ENCODE data around the gene TBL2.
A peak's percentile ranks its signal among the peaks of the same experiment; 100 is the strongest.
"Not testable (repeated sequence)": the region's sequence is repeated elsewhere in the genome, so short reads cannot be mapped to it uniquely, and the experiment has no call there.

Gene TBL2

DNA sequence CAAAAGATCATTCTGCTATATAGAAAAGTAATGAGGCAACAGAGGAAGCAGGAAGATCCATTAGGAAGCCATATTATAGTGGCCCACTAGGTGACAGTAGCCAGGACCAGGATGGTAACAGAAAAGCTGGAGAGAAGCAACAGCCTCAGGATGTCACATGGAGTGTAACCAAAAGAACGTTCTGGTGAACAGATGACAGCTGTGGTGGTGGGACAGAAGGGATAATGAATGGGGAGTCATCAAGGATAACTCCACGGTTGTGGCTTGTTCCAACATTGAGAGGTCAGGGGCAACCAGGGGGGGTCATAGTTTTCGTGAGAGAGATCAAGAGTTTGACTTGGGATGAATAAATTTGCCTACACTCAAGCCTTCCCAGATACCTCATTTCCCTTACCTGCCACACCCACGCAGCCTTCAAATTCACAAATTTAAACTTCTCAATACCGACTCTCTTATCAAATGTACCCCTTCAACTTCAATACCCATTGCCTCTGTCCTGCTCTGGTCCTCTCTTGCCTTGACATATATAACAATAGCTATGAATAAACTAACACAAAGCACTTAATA is 9.3 kb downstream of the TBL2 start:
- DNase-seq: no peak

DNA sequence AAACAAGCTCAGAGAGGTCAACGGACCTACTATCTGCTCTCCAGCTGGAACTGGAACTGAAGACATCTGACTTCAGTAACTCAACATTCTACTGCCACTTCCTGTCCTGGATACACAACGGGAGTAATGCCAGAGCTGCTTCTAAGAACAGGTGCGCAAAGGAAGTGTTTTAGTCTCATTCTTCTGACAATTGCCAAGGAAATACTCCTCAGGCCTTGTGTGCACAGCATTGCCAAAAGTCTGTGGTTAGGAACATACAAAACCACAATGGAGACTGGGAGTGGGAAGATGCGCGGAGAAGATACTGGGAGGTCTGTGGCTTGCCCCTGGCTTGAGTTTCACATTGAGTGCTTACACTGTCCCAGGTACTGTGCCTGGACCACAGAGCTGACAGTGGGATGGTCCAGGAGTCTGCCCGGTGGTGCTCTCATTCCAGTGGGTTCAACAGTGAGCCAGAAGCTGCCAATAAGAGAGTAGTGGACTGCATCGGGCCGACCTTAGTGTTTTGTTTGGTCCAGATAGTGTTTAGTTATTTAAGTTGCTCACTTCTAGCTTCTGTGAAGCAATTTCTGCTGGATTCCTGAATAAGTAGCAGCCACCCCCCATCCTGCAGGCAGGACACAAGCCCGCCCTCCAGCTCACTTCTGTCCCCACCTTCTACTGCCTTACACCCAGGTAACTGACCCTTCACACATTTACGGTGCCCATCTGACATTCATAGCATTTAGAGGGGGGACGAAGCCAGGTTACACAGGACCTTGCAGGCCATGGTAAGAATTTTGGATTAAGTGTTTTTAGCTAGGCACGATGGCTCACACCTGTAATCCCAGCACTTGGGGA is 10.3 kb downstream of the TBL2 start:
- no peak for DNase-seq

DNA sequence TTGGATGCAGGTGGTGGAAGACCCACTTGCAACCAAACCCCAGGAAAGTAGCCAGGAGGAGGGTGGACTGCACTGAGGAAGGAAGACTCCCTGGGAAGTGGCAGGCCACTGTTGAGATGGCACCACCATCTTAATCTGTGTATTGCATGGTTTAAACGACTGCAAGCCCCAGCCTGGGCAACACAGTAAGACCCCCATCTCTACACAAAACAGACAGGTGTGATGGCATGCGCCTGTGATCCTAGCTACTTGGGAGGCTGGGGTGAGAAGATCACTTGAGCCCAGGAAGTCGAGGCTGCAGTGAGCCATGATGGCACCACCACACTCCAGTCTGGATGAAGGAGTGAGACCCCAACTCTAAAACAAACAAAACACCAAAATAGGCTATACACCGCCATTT is 11.2 kb downstream of the TBL2 start:
- no peak for DNase-seq

DNA sequence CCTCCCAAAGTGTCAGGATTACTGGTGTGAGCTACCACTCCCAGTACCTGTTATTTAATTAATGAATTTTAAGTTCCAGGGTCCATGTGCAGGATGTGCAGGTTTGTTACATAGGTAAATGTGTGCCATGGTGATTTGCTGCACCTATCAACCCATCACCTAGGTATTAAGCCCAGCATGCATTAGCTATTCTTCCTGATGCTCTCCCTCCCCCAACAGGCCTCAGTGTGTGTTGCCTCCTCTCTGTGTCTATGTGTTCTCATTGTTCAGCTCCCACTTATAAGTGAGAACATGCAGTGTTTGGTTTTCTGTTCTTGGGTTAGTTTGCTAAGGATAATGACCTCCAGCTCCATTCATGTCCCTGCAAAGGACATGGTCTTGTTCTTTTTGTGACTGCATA is 11.9 kb downstream of the TBL2 start:
- not testable (repeated sequence) for DNase-seq

DNA sequence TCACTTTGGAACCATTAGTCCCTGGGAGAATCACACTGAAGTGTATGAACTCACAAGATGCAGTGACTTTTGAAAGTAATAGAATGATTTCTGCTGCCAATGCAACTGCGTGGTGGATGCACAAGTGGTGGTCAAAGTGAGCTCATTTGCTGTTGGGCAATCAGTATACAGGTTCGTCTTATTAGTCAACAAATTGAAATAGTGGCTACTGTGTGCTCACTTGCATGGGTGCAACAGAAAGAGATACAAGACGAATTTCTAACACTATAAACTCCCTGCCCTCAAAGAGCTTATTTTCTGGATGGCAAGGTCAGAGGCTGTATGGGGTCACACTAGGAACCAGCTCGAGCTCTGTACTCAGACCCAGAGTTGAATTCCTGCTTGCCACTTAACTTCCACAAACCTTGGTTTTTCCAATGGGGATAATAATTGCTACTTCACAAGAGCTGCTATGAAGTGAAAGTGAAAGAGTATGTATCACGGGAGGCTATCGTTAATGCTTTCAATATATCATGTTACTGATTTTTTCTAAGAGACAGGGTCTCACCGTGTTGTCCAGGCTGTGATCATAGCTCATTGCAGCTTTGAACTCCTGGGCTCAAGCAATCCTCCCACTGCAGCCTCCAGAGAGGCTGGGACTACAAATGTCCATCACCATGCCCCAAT is 12.6 kb downstream of the TBL2 start:
- no peak for DNase-seq

DNA sequence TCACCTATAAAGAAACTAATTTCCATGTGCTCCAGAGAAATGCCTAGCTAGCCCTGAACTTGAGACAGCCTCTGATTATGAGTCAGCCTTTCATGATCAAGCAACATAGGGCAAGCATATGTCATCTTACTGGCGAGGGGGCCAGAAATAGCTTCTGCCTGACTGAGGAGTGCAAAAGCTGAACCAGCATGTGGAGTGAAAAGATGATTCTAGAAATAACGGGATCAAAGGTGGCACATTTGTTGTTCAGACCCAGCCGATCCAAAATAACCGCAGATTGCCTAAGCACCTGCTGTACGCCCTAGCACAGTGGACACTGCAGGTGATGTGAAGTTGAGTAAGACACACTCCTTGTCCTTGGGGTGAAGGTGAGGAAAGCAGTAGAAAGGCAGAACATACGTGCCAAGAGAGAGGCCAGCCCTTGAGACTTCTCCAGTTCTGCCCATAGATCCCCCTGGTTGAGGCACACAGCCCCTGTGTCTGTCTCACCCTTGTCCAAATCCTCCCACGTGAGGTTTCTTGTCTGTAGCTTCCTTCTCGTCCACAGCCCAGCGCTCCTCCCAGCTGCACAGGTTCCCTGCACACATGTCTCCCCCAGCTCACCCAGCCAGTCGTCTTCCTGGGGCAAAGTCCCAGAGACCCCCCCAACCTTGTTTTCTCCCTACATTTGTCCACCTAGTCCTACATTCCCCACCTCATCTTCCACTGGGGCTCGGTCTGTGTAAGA is 18.1 kb downstream of the TBL2 start:
- peak; percentile 70 for DNase-seq

DNA sequence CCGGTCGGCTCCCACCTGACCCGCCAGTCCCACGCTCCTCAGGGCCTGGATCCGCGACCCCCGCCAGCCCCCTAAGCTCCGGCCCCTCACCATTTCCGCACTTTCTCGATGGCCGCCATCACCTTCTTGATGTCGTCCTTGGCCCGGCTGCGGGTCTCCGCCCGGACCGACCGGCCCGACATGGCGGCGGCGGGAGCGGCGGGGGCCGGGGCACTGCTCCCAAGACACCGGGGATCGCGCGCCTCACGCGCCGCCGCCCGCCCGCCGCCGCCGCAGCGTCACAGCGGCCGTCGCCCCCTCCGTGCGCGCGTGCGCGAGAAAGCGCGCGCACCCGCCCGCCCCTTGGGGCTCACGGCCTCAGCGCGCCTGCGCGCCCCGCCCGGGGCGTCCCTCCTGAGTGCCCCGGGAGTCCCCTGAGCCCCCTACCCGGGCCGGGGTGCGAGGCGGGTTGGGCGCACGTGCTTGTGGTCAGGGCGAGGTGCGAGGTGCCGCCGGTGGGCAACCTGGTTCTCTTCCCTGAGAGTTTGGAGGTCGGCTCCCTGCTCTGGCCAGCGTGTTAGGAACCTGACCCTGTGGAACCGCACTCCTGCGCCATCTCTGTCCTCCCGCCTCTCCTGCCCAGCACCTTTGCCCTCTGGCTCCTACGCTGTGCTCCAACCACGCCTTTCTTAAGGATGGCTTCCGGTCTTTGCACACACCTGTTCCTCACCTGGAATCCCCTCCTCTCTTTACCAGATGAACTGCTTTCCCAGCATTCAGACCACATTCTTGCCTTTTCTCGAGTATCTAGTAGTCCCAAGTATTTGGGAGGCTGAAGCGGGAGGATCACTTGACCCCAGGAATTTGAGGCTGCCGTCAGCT is 20.8 kb downstream of the TBL2 start, which contains the start of gene BCL7B:
Gene BCL7B, minus strand, starts transcription at position 294 of the 861 bp plus-strand sequence. Its CDS starts 112 bp downstream, at position 182.
- no peak for DNase-seq

DNA sequence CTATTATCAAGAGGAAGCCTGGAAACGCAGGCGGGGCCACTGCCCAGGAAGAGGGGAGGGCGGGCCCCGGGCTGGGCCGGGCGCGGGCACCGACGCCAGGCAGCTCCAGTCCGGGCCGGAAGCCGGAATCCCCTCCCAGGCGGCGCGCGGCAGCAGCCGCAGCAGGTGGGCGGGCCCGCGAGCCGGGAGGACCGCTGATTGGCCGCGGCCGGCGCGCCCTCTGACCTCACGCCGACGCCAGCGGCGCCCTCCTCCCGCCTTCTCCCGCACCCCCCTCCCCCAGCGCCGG is 21.3 kb downstream of the TBL2 start:
- peak; percentile 84 for DNase-seq

DNA sequence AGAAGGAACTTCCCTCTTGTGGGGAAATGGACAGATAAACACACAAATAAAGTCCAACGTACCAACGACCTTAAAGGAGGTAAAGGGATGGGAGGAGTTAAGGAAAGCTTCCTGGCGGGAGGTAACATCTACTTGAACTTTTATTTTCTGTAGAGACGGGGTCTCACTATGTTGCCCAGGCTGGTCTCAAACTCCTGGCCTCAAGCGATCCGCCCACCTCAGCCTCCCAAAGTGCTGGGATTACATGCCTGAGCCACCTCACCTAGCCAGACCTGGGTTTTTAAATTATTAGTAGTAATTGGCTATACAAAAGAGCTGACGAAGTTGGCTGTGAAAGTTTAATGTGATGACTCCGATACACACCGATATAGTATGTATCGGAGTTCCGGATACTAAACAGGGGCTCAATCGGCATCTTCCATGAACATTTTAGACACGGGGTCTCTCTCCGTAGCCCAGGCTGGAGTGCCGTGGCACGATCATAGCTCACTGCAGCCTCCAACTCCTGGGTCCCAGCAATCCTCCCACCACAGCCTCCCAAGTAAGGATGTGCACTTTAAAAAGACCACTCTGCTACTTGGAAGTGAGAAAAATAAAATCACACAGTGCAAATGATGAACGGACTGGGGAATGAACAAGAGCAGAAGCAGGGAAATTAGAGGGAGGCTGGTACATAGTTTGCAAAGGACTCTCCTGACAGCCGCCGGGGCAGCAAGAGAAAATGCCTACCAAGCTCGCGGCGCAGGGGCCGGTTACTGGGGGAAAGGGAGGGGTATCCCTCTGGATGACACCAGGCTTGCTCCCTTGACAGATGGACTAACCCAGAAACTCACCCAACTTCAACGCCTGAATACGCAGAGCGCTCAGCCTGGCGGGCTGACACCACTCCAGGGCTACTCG is 21.9 kb downstream of the TBL2 start:
- DNase-seq: no peak

DNA sequence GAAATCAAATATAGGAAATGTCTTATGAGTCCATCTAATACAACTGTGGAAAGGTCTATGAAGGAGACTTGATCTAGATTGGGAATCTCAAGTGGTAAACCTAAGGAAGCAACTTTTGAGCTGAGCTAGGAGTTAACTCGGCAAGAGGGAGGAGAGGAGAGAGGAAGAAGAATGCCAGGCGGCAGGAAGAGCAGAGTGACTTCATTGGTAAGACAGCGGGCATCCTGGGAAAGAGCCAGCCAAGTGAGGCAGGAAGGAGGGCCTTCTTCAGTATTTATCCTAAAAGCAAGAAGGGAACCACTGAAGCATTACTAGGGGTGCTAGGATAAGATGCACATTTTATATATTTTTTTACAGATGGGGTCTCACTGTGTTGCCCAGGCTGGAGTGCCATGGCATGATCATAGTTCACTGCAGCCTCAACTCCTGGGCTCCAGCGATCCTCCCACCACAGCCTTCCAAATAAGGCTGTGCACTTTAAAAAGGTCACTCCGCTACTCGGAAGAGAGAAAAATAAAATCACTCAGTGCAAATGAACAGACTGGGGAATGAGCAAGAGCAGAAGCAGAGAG is 22.9 kb downstream of the TBL2 start:
- no peak for DNase-seq

DNA sequence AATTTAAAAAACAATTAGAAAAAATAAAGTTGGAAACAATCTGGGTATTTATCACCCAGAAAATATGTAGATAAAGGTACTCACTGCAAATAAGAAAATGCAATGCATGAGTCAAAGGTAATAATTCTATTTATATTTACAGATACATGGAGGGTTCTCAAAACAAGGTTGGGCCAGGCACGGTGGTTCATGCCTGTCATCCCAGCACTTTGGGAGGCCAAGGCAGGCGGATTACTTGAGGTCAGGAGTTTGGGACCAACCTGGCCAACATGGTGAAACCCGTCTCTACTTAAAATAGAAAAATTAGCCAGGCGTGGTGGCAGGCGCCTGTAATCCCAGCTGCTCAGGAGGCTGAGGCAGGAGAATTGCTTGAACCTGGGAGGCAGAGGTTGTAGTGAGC is 28.3 kb downstream of the TBL2 start:
- DNase-seq: not testable (repeated sequence)

DNA sequence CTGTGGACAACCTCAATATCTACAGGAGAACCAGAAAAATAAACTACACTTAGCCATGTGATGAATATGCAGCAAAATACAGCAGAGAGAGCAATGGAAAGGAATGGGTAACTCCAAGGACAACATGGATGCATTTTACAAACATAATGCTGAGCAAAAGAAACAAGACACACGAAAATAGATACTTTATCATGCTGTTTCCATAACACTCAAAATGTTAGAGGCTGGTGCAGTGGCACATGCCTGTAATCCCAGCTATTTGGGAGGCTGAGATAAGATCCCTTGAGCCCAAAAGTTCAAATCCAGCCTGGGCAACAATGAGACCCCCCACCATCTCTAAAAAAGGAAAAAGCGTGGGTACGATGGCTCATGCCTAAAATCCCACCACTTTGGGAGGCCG is 29.2 kb downstream of the TBL2 start:
- no peak for DNase-seq

DNA sequence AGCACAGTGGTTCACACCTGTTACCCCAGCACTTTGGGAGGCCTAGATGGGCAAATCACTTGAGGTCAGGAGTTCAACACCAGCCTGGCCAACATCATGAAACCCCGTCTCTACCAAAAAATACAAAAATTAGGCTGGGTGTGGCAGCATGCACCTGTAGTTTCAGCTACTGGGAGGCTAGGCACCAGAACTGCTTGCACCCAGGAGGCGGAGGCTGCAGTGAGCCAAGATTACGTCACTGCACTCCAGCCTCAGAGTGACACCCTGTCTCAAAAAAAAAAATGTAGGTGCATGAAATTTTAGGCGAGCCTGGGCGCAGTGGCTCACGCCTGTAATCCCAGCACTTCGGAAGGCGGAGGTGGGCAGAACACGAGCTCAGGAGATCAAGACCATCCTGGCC is 30.5 kb downstream of the TBL2 start:
- no peak for DNase-seq

DNA sequence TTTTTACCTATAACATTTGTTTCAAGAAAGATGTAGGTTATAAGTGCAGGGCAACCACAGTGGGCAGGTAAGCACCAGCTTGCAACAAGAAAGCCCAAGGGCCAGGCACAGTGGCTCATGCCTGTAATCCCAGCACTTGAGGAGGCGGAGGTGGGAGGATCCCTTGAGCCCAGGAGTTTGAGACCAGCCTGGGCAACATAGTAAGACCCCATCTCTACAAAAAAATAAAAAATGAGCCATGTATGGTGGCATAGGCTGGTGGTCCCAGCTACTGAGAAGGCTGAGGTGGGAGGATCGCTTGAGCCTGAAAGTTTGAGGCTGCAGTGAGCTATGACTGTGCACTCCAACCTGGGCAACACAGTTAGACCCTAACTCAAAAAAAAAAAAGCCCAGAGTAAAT is 33.7 kb downstream of the TBL2 start:
- no peak for DNase-seq

DNA sequence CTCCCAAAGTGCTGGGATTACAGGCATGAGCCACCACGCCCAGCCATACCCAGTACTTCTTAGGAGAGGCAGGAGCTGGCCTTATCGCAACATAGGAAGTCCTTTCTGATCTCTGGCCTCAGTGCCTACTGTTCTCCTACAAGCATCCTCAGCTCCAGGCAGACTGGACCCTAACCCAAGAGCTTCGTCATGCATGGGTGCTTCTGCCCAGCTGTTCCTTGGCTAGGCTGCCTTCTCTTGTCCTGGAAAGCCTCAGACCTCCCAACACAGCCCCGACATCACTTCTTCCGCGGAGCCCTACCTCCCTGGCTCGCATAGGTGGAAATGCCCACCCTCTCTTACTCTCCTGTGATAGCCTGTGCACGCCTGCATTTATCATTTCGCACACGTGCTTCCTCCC is 36.7 kb downstream of the TBL2 start:
- DNase-seq: no peak

DNA sequence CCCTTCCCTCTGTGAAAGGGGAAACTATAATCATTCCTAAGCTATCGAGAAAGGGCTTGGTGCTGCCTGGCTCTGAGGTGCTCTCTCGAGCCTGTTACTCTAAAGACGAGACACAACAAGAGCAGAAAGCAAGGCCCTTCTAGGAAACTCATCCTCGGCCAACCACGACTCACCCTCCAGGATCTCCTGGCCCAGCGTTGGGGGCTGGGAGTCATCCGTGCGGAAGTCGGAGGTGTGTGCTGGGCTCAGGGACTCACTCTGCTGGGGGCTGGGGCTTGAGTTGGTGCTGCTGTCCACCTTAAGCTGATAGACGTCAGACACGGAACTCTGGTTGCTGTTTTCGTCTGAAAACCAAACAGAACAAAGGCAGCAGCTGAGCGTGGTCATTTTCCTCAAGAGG is 38.7 kb downstream of the TBL2 start:
- DNase-seq: no peak

DNA sequence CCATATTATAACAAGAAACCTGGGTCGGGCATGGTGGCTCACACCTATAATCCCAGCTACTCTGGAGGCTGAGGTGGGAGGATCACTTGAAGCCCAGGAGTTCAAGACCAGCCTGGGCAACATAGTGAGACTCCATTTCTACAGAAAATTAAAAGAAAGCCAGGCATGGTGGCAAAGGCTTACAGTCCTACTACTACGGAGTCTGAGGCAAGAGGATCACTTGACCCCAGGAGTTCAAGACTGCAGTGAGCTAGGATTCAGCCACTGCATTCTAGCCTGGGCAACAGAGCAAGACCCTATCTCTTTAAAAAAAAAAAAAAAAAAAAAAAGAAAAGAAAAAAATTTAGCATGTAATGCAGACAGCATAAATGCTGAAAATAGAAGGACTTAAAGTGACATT is 39.9 kb downstream of the TBL2 start:
- DNase-seq: not testable (repeated sequence)

DNA sequence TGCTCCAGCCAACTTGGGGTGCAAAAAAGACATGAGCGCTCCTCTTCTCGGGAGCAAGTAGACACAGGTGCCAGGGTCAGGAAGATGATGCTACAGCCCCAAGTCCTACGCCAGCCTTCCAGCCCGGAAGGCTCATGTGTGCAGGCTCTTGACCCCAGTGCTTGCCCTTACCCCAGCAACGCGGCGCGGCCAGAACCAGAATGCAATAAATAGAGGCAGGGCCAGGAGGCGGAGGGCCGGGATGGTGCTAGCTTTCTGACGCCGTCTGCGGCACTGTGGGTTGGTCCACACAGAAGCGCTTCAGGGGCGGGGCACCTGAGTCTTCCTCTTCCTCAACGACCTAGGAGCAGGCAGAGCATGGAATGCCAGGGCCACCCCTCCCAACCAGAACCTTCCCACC is 41.3 kb downstream of the TBL2 start:
- no peak for DNase-seq

DNA sequence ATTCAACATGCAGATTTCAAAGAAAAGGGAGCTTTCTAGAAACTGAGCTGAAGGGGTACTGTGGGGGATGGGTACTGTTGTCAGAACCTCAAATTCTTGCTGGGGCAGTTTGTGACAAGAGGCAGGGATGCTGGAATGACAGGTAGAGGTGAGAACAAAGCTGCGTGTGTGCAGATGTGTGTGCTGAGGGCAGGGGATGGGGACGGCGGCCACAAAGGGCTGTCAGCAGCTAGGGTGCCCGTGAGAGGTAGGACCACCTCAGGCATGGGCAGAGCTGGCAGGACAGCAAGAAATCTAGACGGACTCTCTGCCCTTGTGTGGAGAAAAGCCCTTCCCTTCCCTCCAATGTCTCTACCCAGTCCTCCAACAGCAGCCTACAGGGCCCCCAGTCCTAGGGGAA is 41.9 kb downstream of the TBL2 start:
- DNase-seq: no peak

DNA sequence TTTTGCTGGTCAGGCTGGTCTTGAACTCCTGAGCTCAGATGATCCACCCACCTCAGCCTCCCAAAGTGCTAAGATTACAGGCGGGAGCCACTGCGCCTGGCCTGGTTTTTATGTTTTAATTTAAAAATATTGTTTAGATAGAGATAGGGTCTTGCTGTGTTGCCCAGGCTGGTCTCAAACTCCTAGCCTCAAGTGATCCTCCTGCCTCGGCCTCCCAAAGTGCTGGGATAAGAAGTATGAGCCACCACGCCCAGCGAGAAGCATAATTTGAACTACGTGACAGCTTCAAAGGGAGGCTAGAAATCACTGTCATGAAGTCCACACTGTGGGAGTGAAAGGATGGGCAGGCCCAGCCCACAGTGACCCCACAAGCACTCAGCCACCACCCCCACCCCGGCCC is 42.5 kb downstream of the TBL2 start:
- not testable (repeated sequence) for DNase-seq

DNA sequence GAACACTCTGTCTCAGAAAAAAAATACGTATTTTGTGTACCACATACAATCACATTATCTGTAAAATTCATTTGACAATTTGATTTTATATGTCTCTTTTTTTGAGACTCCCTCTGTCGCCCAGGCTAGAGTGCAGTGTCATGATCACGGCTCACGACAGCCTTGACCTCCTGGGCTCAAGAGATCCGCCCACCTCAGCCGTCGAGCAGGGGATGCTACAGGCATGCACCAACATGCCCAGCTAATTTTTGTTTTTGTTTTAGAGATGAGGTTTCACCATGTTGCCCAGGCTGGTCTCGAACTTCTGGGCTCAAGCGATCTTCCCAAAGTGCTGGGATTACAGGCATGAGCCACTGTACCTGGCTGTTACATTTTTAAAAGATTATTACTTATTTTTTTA is 44.6 kb downstream of the TBL2 start:
- DNase-seq: no peak
